Measurements from ENCODE around the gene PROSER1. TPM values are rescaled to one million over a fixed set of nuclear protein-coding genes. Genes with fewer than 3 reads are reported as not detected.

The PROSER1 gene
- total and polyA plus RNA-seq, 9 of the 15 experiments (the other 6 are each of a cell fraction or from before 2014, with no cell fraction given) = 9.2 to 36.2 (median 10.4) TPM

DNA sequence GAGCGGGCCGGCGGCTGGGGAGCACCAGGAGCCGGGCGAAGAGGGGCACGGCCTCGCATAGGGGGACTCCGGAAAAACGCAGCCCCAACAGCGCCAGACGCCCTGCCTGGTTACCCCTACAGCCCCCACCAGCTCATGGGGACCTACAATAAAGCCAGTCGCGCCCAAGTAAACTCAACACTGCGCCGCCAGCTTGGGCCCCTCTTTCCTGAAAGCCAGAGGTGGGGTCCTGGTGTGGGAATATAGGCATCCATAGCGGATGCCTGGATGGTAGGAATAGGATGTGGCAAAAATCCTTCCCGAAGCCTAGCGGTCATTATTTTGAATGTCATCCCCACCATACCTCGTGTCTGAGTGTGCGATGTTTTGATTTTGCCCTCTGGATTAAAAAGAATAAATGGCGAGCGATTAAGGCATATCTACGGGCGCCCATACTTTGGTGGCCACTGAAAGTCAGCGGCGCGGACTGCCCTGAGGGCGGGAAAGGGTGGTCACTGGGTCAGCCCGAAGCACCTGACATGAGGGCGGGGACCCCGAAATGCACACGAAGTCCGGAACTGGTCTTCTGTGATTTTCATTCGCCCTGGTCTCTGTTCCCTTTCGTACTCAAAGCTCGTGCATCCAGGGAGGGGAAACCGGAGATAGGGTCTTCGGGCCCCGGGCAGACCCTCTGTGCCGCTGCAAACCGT, at the start of gene PROSER1, which contains the start of gene NHLRC3 (continued):
- no peak for TF ChIP-seq ZC3H4 (CRISPR knock-in tag; IDR thresholded peaks at IDR 0.05; ENCODE audit: borderline replicate concordance)
- TF ChIP-seq ZNF551 (CRISPR knock-in tag; IDR thresholded peaks at IDR 0.05) = no peak
- TF ChIP-seq, protein P1, sequence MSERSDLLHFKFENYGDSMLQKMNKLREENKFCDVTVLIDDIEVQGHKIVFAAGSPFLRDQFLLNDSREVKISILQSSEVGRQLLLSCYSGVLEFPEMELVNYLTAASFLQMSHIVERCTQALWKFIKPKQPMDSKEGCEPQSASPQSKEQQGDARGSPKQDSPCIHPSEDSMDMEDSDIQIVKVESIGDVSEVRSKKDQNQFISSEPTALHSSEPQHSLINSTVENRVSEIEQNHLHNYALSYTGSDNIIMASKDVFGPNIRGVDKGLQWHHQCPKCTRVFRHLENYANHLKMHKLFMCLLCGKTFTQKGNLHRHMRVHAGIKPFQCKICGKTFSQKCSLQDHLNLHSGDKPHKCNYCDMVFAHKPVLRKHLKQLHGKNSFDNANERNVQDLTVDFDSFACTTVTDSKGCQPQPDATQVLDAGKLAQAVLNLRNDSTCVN (CRISPR knock-in tag; IDR thresholded peaks at IDR 0.05) = no peak
- no peak for TF ChIP-seq IFI16 (CRISPR knock-in tag; IDR thresholded peaks at IDR 0.05)
- TF ChIP-seq PHB2 (IDR thresholded peaks at IDR 0.05; ENCODE audit: low read depth) = no peak
- no peak for TF ChIP-seq MTA3 (IDR thresholded peaks at IDR 0.05; ENCODE audit: borderline replicate concordance)
- TF ChIP-seq, protein P2, sequence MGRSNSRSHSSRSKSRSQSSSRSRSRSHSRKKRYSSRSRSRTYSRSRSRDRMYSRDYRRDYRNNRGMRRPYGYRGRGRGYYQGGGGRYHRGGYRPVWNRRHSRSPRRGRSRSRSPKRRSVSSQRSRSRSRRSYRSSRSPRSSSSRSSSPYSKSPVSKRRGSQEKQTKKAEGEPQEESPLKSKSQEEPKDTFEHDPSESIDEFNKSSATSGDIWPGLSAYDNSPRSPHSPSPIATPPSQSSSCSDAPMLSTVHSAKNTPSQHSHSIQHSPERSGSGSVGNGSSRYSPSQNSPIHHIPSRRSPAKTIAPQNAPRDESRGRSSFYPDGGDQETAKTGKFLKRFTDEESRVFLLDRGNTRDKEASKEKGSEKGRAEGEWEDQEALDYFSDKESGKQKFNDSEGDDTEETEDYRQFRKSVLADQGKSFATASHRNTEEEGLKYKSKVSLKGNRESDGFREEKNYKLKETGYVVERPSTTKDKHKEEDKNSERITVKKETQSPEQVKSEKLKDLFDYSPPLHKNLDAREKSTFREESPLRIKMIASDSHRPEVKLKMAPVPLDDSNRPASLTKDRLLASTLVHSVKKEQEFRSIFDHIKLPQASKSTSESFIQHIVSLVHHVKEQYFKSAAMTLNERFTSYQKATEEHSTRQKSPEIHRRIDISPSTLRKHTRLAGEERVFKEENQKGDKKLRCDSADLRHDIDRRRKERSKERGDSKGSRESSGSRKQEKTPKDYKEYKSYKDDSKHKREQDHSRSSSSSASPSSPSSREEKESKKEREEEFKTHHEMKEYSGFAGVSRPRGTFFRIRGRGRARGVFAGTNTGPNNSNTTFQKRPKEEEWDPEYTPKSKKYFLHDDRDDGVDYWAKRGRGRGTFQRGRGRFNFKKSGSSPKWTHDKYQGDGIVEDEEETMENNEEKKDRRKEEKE (IDR thresholded peaks at IDR 0.05; ENCODE audit: borderline replicate concordance in 1 of 2, control insufficient read depth in 1 of 2, low read depth in 2 of 2, low read length in 1 of 2) = no peak
- no peak for TF ChIP-seq ZNF133 (CRISPR knock-in tag; IDR thresholded peaks at IDR 0.05)
- TF ChIP-seq, protein P3, sequence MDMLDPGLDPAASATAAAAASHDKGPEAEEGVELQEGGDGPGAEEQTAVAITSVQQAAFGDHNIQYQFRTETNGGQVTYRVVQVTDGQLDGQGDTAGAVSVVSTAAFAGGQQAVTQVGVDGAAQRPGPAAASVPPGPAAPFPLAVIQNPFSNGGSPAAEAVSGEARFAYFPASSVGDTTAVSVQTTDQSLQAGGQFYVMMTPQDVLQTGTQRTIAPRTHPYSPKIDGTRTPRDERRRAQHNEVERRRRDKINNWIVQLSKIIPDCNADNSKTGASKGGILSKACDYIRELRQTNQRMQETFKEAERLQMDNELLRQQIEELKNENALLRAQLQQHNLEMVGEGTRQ (CRISPR knock-in tag; IDR thresholded peaks at IDR 0.05) = peak; percentile 30
- TF ChIP-seq HNRNPH1 (optimal IDR thresholded peaks at IDR 0.05; ENCODE audit: low read depth, low read length) = no peak
- TF ChIP-seq ZNF263 (CRISPR knock-in tag; IDR thresholded peaks at IDR 0.05; ENCODE audit: borderline replicate concordance) = peak; percentile 83
- TF ChIP-seq MYNN (IDR thresholded peaks at IDR 0.05) = no peak
- TF ChIP-seq MYNN (CRISPR knock-in tag; IDR thresholded peaks at IDR 0.05) = no peak
- TF ChIP-seq PPARD (CRISPR knock-in tag; IDR thresholded peaks at IDR 0.05) = no peak
- TF ChIP-seq, protein P4, sequence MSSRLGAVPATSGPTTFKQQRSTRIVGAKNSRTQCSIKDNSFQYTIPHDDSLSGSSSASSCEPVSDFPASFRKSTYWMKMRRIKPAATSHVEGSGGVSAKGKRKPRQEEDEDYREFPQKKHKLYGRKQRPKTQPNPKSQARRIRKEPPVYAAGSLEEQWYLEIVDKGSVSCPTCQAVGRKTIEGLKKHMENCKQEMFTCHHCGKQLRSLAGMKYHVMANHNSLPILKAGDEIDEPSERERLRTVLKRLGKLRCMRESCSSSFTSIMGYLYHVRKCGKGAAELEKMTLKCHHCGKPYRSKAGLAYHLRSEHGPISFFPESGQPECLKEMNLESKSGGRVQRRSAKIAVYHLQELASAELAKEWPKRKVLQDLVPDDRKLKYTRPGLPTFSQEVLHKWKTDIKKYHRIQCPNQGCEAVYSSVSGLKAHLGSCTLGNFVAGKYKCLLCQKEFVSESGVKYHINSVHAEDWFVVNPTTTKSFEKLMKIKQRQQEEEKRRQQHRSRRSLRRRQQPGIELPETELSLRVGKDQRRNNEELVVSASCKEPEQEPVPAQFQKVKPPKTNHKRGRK (tag; IDR thresholded peaks at IDR 0.05) = no peak
- TF ChIP-seq L3MBTL2 (IDR thresholded peaks at IDR 0.05) = peak; percentile 95
- TF ChIP-seq, protein P5, sequence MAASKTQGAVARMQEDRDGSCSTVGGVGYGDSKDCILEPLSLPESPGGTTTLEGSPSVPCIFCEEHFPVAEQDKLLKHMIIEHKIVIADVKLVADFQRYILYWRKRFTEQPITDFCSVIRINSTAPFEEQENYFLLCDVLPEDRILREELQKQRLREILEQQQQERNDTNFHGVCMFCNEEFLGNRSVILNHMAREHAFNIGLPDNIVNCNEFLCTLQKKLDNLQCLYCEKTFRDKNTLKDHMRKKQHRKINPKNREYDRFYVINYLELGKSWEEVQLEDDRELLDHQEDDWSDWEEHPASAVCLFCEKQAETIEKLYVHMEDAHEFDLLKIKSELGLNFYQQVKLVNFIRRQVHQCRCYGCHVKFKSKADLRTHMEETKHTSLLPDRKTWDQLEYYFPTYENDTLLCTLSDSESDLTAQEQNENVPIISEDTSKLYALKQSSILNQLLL (CRISPR knock-in tag; IDR thresholded peaks at IDR 0.05; ENCODE audit: borderline replicate concordance) = no peak
- no peak for TF ChIP-seq KHSRP (IDR thresholded peaks at IDR 0.05)
- TF ChIP-seq NR1H2 (CRISPR knock-in tag; IDR thresholded peaks at IDR 0.05) = no peak
